Measurements from ENCODE around the gene MACO1. TPM values are rescaled to one million over a fixed set of nuclear protein-coding genes. Genes with fewer than 3 reads are reported as not detected.
"Not testable (repeated sequence)": the region's sequence is repeated elsewhere in the genome, so short reads cannot be mapped to it uniquely, and the experiment has no call there.

Gene MACO1
- total RNA-seq, 1 donor from 2014 or later, result 10.3 TPM

GRCh38 chr1:25445993-25446538 lies 15.4 kb downstream of the MACO1 start:
- intact Hi-C loops (cut with DNase I), result no loop called here

GRCh38 chr1:25447547-25447946 lies 16.9 kb downstream of the MACO1 start:
- intact Hi-C loops (cut with DNase I), result no loop called here
- DNase-seq (ENCODE audit: low spot score), result no peak

More at GRCh38 chr1:25445993-25446538, 15.4 kb downstream of the MACO1 start:
- DNase-seq (ENCODE audit: low spot score), result no peak

- intact Hi-C loops (cut with DNase I), result no loop called here
- no peak for DNase-seq (ENCODE audit: low spot score)
Observed at GRCh38 chr1:25450891-25451290, 20.2 kb downstream of the MACO1 start.

- DNase-seq (ENCODE audit: low spot score), result no peak
- intact Hi-C loops (cut with DNase I), result no loop called here
Observed at GRCh38 chr1:25451908-25452307, 21.2 kb downstream of the MACO1 start.

GRCh38 chr1:25456502-25456901 lies 25.8 kb downstream of the MACO1 start:
- DNase-seq (ENCODE audit: low spot score), result no peak
- intact Hi-C loops (cut with DNase I), result no loop called here

- DNase-seq (ENCODE audit: low spot score), result no peak
- intact Hi-C loops (cut with DNase I), result no loop called here
Observed at GRCh38 chr1:25458541-25459298, 28.0 kb downstream of the MACO1 start.

- no peak for DNase-seq (ENCODE audit: low spot score)
Observed at GRCh38 chr1:25460020-25460419, 29.3 kb downstream of the MACO1 start.

GRCh38 chr1:25460816-25461215 lies 30.1 kb downstream of the MACO1 start:
- DNase-seq (ENCODE audit: low spot score); intact Hi-C loops (cut with DNase I): not testable (repeated sequence)

More at GRCh38 chr1:25460020-25460419, 29.3 kb downstream of the MACO1 start:
- intact Hi-C loops (cut with DNase I), result no loop called here

GRCh38 chr1:25461849-25462248 lies 31.2 kb downstream of the MACO1 start:
- intact Hi-C loops (cut with DNase I), result no loop called here
- no peak for DNase-seq (ENCODE audit: low spot score)

- intact Hi-C loops (cut with DNase I), result no loop called here
- DNase-seq (ENCODE audit: low spot score), result no peak
Observed at GRCh38 chr1:25462732-25463131, 32.0 kb downstream of the MACO1 start.

- intact Hi-C loops (cut with DNase I), result no loop called here
- DNase-seq (ENCODE audit: low spot score), result no peak
Observed at GRCh38 chr1:25467193-25467592, 36.5 kb downstream of the MACO1 start.

- DNase-seq (ENCODE audit: low spot score), result no peak
- intact Hi-C loops (cut with DNase I), result no loop called here
Observed at GRCh38 chr1:25467616-25468015, 36.9 kb downstream of the MACO1 start.

- intact Hi-C loops (cut with DNase I), result no loop called here
Observed at GRCh38 chr1:25468033-25468432, 37.3 kb downstream of the MACO1 start.

GRCh38 chr1:25469177-25469576 lies 38.5 kb downstream of the MACO1 start:
- DNase-seq (ENCODE audit: low spot score), result no peak
- intact Hi-C loops (cut with DNase I), result no loop called here

More at GRCh38 chr1:25468033-25468432, 37.3 kb downstream of the MACO1 start:
- no peak for DNase-seq (ENCODE audit: low spot score)

GRCh38 chr1:25472471-25472870 lies 41.8 kb downstream of the MACO1 start:
- DNase-seq (ENCODE audit: low spot score), result no peak
- intact Hi-C loops (cut with DNase I), result no loop called here

GRCh38 chr1:25473653-25474225 lies 43.0 kb downstream of the MACO1 start:
- DNase-seq (ENCODE audit: low spot score), result no peak
- intact Hi-C loops (cut with DNase I), result no loop called here

GRCh38 chr1:25474439-25475047 lies 43.8 kb downstream of the MACO1 start:
- intact Hi-C loops (cut with DNase I), result no loop called here
- DNase-seq (ENCODE audit: low spot score), result no peak

- no peak for DNase-seq (ENCODE audit: low spot score)
- intact Hi-C loops (cut with DNase I), result no loop called here
Observed at GRCh38 chr1:25476186-25477097, 45.7 kb downstream of the MACO1 start.

GRCh38 chr1:25477448-25478034 lies 46.8 kb downstream of the MACO1 start:
- intact Hi-C loops (cut with DNase I), result no loop called here
- DNase-seq (ENCODE audit: low spot score), result no peak

Measured in cardiac septum (tissue), 1 donor.